GM19035 (cell line): ENCODE measurements around the gene PSKH1.
"Not testable (repeated sequence)": the region's sequence is repeated elsewhere in the genome, so short reads cannot be mapped to it uniquely, and the experiment has no call there.

Source experiments
- ATAC-seq: cut with Tn5 transposase; IDR thresholded peaks from one replicate; pipeline ENCODE4 v1.9.1; 2021; ENCODE audit not compliant: unreplicated experiment

Gene PSKH1

DNA sequence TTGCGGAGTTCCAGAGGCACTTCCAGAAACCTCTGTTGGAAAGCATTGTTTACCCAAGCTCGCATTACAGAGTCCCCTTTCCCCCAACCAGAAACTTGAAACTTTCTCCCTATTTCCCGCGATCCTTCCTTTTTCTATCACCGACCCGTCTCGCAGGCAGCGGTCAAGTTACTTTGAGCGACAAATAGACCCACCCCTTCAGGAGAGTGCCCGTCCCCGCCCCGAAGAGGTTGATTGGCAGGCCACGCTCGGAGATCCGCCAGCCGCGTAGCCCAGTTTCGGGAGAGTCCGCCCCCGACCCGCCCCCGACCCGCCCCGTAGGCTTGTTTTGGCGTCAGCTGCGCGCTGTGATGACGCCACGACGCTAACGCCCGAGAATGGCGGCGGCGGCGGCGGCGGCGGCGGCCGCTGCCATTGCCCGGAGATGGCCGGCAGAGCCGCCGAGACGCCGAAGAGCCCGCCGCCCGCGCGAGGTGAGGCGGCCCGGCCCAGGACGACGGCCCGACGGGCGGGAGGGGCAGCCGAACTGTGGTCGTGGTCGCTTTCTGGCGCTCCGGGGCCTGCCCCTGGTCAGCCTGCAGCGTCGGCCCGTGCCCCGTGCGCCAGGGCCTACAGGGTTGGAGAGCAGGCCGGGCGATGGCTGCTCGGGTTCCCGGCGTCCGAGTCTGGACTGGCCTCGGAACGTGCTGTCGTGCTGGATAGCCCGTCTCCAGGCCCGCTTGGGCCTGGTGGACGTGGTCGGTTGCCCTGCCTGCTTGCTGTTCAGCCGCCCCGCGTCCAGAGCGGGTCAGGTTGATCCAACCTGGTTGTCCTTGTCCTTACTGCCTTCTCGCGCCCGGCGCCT, at the start of gene PSKH1:
Gene PSKH1, plus strand, starts transcription at position 356 of the 844 bp plus-strand sequence. CDS start 15,496 bp downstream, outside the sequence.
- ATAC-seq: peak; percentile 93

DNA sequence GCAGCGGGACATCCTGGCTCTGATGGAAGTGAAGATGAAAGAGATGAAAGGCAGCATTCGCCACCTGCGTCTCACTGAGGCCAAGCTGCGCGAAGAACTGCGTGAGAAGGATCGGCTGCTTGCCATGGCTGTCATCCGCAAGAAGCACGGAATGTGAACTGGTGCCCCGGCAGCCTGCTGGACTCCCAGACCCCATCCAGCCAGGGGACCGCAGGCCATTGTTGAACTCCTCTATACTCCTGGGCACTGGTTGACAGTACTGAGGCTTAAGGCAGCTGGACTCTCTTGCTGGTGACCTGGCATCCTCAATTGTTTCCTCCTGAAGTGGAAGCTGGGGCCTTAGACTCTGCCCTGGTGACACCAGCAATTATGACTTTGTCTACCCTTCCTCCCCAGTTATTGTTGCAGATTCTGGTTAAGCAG, 49.7 kb upstream of the PSKH1 start:
- no peak for ATAC-seq

DNA sequence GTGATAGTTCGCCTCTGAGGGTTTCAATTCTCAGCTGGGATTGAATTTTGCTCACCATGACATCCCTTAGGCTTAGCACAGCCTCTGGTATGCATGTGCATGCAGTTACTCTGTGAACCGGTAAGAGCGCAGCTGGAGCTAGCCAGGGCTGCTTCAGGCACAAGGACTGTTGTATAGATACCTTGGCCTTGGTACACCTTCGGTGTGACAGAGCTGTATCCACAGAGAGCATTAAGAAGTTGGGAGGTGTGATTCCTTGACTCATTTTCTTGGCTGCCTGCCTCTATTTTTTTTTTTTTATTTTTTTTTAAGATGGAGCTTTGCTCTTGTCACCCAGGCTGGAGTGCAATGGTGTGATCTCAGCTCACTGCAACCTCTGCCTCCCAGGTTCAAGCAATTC, 48.6 kb upstream of the PSKH1 start:
- ATAC-seq: no peak

DNA sequence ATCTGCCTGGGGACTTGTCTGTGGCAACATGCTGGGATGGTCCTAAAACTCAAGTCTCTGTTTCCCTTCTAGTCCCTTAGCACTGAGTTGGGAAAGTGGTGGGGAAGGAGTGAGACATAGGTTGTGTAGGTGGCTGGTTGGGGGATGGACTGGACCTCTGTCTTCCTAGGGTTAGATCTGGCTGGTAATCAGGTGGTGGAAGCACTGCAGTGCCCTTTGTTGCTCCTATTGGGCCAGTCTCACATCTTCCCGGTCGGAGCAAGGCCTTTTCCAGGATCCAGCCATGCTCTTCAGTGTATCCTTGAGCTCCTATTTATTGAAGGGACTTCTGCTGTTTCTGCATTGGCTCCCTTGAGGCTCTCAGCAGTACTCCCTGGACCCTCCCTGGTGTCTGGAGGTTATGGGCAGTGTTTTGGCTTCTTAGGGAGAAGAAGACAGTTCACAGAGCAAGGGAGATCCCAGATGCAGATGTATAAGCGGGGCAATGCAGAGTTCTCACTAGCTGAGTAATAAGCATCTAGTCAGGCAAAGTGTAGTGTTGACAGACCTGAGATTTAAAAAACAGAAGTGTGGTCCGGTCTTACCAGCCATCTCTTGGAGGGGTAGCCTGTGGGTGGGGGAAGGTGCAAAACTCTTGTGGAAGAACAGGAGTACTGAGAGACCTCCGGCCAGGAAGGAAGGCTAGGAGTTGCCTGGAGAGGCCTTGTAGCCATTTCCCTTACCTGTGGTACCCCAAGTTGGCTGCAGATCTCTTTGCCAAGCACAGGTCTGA, 47.6 kb upstream of the PSKH1 start:
- no peak for ATAC-seq

DNA sequence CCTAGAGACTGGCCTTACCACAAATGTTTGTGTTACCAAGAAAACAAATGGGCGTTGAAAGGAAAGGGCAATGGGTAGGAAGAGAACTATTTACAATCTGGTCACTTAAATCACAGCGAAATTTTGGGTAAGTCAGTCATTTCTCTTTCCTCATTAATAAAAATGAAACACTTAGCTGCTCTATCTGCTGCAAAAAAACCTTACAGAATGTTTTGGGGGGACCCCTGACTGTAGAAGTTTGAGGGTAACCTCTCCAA, 47.1 kb upstream of the PSKH1 start:
- ATAC-seq: no peak

DNA sequence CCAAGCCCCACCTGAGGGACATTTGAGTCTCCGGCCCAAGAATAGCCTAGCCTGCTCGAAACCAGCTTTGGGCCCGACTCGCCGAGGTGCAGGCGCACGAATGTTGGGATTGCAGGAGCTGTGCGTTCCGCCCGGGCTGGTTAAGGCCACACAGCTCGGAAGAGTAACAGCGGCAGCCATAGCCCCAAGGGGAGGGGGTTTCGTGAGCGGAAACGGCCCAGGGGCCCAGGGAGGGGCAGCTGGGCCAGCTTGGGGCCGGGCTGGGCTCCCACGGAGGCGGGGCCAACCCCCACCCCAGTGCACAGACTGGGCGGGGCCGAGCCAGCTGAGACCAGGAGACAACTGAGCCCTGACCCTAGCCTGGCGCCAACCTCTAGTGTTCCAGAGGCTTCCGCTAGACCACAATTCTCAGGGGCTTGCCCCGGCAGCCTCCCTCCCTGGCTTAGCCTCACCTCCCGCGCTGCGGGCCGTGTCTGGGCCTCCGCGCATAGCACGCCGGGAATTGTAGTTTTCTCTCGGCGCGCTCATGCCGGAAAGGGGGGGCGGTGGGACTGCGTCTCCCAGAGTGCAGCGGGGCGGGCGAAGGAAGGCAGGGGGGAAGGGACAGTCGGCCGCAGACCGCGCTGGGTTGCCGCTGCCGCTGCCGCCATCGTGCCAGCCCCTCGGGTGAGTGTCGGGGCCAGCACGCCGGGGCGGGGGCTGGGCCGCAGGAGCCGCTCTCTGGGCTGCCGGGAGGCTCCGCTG, 46.6 kb upstream of the PSKH1 start, which contains the start of gene NUTF2:
Gene NUTF2, plus strand, starts transcription at position 614 of the 744 bp plus-strand sequence. CDS start 18,198 bp downstream, outside the sequence.
- ATAC-seq: peak; percentile 57

DNA sequence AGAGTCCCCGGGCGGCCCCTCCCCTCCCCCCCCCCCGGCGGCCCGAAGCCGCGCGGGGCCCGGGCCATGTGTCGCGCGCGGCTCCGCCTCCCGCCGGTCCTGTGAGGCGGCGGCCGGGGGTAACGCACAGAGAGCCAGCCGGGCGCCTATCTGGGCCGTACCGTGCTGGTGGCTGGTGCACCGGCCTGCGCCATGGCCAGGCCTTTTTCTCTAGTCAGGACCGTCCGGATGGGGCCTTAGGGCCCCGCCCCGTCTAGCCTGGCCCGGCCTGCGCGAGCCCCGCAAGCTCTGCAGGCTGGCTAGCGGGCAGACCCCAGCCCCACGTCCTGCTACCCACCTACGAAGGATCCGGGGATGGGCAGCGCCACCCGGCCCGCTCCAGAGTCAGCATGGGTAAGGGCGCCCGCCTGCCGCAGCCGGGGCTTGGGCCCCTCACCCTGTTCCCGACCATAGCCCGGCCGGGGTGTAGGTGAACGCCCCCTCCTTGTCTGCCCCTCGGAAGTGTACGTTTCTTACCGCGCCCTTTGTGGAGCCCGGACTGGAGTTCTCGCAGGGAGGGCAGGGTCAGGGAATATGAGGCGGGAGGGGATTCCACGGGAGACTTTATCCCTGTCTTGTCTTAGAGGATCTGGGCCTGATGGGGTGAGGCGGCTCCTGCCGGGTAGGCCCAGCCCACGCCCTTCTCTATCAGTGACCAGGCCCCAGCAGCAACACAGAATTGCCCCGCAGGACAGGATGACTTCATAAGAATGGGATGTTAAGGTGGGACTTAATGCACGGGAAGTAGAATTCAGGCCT, 45.8 kb upstream of the PSKH1 start, which contains the start of gene CENPT:
Gene CENPT, minus strand, starts transcription at position 630 of the 798 bp plus-strand sequence. CDS start 13,834 bp downstream, outside the sequence.
- peak; percentile 44 for ATAC-seq

DNA sequence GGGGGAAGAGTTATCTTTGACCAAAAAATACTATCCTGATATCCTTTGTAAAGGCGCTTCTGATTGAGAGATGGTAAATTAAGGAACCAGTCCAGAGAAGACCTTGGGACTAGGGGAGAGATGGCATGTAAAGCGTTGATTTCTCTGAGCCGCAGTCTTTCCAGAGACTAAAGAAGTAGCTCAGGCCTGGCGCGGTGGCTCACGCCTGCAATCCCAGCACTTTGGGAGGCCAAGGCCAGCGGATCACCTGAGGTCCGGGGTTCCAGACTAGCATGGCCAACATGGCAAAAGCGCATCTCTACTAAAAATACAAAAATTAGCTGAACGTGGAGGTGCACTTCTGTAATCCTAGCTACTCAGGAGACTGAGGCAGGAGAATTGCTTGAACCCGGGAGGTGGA, 44.9 kb upstream of the PSKH1 start:
- ATAC-seq: no peak

DNA sequence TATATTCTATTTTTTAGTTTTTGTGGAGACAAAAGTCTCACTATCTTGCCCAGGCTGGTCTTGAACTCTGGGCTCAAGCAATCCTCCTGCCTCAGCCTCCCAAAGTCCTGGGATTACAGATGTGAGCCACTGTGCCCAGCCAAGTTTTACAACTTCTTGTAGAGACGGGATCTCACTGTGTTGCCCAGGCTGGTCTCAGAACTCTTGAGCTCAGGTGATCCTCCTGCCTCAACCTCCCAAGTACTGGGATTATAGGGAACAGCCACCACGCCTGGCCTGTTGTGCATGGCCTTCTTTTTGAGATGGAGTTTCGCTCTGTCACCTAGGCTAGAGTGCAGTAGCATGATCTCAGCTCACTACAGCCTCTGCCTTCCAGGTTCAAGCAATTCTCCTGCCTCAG, 39.4 kb upstream of the PSKH1 start:
- ATAC-seq: no peak

DNA sequence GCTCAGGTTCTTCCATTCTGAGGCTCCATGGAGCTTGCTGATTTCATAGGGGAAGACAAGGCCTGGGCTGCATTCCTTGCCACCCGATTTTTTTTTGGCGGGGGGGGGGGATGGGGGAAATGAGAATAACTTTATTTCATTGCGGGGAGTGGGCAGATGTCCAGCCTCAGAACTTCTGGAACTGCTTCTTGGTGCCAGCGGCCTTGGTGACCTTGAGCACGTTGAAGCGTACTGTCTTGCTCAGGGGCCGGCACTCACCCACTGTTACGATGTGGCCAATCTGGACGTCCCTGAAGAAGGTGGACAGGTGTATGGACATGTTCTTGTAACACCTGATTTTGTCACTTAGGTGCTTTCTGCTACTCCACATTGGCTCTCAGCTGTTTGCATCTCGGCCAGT, 37.3 kb upstream of the PSKH1 start:
- no peak for ATAC-seq

DNA sequence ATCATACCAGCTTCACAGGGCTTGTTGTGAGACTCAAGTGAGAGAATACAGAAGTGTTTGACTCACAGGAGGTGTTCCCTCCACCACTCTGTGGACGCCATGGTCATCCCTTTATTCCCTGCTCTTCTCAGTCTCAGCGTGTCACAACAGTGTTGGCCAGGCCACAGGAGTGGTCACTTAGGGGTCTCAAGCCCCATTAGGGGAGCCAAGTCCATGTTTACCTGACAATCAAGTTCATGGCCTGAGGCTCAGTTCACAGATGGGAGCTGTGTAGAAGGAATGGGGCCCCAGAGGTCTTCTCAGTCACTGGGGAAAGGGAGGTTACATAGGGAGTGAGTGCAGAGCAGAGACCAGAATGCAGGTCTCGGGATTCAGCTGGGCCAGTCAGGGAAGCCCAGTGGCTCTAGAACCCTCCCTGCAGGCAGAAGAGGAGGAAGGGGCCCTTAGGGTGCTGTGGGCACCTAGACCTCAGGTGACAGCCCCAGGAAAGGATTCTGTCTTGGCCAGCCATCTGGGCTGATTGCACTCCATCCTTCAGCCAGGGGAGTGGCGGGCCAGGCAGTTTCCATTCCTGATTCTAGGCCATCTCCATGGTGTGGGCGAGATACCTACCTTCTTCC, 36.0 kb upstream of the PSKH1 start:
- ATAC-seq: no peak

DNA sequence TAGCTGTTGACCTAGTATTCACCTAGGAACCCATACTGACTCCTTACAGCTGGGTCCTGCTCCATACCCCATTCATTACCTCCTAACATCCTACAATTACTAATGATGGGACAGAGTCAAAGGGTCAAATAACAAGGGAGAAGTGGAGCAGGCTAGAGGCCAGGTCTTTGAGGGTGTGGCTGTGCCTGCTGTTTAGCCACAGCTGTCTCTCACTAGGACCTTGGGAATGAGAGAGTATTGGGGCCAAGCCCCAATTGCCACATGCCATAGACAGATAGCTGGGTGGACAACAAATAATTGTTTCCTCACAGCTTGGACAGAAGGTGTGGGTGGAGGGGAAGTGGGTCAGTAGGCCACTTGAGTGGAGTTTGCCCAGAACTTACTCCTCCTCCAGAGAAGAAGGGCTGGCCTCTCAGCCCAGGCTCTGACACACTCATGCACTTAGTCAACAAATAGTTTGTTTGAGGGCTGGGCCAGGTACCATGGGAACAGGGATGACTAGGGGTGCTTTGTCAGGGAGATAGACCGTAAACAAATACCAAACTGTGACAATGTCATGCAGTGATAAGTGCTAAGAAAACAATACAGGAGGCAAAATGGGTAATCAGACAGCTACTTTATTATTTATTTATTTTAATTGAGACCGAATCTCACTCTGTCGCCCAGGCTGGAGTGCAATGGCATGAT, 35.4 kb upstream of the PSKH1 start:
- no peak for ATAC-seq

DNA sequence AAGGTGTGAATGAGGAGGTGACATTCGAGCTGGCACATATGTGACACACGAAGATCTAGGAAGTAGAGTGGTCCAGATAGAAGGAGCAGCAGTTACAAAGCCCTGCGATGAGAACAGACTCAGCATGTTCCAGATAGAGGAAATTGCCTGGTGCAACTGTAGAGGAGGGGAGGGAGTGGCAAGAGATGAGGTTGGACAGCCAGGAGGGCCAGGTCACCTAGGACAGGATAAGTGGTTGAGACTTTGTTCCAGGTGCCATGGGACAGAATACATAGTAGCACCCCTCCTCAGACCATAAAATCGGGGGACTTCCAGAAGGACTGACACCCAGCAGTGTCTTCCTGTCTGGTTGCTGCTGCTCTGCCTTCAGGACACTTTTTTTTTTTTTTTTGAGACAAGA, 34.6 kb upstream of the PSKH1 start:
- ATAC-seq: no peak

DNA sequence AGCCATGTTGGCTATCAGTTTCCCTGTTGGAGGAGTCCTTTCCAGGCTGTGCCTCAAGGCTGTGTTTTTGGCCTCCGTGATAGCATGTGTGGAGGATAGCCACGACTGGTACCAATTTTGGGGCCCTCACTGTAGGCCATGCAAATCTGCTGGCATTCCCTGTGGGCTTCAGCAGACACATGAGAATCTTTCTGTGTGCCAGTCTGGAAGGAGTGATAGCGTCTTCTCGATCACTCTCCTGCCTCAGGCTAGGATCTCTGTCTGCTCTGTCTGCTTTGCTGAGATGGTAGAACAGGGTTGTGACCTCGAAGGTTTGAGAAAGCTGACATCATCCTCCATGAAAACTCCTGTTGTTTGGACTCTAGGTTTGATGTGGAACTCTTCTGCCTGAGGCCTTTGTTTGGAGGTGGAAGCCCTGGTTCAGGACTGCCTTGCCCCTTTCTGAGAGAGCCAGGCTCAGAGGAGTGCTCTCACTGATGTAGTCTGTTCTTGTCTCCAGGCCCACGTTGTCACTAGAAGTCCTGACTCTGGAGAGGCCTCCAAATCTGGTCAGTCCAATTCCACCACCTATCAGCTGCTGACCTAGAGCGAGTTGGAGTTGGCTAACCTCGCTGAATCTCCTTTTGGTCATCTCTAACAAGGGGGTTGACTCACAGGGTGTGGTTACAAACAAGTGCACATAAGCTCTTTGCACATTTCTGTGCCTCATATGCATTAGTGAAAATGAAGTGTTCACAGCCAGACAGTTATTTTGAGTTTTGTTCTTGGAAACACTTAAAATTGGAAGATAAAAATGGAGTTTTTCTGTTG, 32.3 kb upstream of the PSKH1 start:
- no peak for ATAC-seq

DNA sequence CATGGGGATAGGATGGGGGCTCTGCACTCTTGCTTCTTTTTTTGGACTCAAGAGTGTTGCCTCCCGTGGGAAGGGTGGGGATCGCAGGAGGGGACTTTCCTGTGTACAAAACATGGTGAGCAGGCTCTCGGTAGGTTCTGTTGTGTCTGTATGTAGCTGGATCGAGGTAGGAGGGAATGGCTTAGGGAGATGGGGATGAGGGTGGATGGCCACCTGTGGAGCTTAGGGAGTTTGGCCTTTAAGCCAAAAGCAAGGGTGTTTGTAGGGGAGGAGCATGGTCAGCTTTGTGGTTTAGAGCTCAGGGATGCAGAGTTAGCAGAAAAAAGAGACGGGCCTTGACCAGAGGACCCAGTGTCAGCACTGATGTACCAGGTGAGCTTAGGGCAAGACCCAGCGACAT, 31.2 kb upstream of the PSKH1 start:
- ATAC-seq: no peak

DNA sequence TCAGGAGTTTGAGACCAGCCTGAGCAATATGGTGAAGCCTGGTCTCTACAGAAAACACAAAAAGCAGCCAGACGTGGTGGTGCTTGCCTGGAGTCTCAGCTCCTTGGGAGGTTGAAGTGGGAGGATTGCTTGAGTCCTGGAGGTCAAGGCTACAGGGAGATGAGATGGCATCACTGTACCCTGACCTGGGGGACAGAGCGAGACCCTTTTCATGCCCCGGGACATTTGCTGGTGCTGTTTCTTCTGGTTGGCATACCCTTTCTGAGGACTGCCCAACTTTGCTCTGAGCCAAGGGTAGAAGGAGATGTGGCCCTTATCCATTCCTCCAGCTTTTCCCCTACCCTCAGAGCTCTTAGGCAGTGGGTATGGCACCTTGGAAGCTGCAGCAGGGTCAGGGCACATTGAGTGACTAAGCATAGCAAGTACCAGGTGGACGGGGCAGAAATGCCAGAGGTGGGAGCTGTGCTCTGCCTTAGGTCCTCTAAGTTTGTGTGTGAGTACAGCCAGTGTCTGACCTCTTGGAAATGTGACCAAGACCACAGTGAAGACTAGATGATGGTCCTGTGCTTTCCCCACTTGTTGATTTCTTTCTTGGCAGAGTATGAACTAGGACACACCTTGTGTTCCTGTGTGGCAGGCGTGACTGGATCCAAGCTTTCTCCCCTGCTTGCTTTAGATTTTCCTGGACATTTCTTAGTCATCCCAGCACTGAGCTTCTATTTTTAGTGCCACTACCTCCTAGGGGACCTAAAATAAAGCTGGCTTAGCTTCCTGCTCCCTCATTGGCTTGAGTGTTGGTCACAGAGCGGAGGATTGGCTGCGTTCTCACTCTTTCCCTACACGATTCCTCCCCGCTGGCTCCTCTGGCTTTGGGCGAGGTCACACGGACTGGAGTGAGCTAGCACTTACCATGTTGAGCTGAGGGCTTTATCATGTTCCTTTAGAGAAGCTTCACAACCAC, 30.2 kb upstream of the PSKH1 start:
- ATAC-seq: no peak

DNA sequence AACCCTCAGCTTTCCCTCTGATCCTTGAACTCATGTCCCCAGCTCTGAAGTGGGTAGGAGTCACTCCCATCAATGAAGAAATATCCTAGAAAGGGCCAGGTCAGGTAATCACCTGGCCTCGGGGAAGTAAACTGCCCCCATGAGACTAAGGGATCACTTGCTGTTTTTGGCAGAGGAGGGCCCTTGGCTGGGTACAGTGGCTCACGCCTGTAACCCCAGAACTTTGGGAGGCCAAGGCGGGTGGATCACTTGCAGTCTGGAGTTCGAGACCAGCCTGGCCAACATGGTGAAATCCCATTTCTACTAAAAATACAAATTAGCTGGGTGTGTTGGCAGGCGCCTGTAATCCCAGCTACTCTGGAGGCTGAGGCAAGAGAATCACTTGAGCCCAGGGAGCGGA, 29.0 kb upstream of the PSKH1 start:
- not testable (repeated sequence) for ATAC-seq

DNA sequence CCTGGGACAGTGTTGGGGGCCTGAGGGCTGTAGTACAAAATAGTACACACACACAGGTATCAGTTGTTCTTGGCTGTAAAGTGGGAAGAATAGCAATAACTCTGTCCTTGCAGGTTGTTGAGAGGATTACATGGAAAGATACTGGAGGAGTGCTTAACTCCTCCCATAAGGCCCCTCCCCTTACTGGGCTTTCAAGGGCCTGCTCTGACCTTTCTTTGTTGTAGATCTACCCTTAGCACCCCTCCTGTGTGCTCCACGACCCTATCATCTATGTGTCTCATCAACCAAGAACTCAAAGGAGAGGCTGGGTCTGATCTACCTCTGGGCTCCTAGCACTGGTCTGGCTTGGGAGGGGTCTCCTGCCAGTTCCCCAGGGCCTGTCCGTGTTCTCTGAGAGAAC, 28.5 kb upstream of the PSKH1 start:
- no peak for ATAC-seq
